H1 (cell line): Measurements from ENCODE around the gene RGS21.

Source experiments
- CEBPB ChIP-seq: IDR thresholded peaks from 2 replicates; pipeline ENCODE4 v1.6.1; 2012; ENCODE audit warnings: low read depth, low read length
- EZH2 ChIP-seq: fragments of 200-600 bp; sonication (generic); IDR thresholded peaks from 2 replicates; pipeline ENCODE4 v1.7.1; 2012; ENCODE audit warnings: low read depth, mild to moderate bottlenecking, moderate library complexity, low read length, inconsistent platforms; ENCODE audit not compliant: severe bottlenecking
- POLR2A ChIP-seq, 2 experiments: IDR thresholded peaks; 1 replicate in 1 of 2; 2 replicates in 1 of 2; pipeline ENCODE4 v1.6.1; 2011; ENCODE audit warnings: low read depth in 2 of 2, low read length in 2 of 2, mild to moderate bottlenecking in 2 of 2; ENCODE audit errors: control extremely low read depth in 1 of 2
- SAP30 ChIP-seq: fragments of 300-600 bp; sonication (generic); IDR thresholded peaks from 2 replicates; pipeline ENCODE4 v1.7.1; 2012; ENCODE audit warnings: low read length, moderate library complexity, mild to moderate bottlenecking, inconsistent platforms; ENCODE audit not compliant: insufficient read depth, insufficient replicate concordance
- SIN3A ChIP-seq, 2 experiments: IDR thresholded peaks in 1 of 2; conservative IDR thresholded peaks in 1 of 2; 2 replicates each; pipeline ENCODE4 v1.6.1; 2011 to 2012; ENCODE audit warnings: low read length in 2 of 2, improper control_type of control experiment in 1 of 2, low read depth in 1 of 2, mild to moderate bottlenecking in 1 of 2
- SIX5 ChIP-seq: IDR thresholded peaks from 2 replicates; pipeline ENCODE4 v1.6.1; 2011; ENCODE audit warnings: mild to moderate bottlenecking, low read depth, low read length
- TBP ChIP-seq: IDR thresholded peaks from 2 replicates; pipeline ENCODE4 v1.6.1; 2011; ENCODE audit warnings: low read depth, low read length, improper control_type of control experiment
- ZNF274 ChIP-seq: IDR thresholded peaks from 2 replicates; pipeline ENCODE4 v1.7.0; 2012; ENCODE audit warnings: low read length, borderline replicate concordance; ENCODE audit errors: extremely low read depth
- TF ChIP-seq, protein P1 (sequence below), 3 experiments: IDR thresholded peaks; 1 replicate in 2 of 3; 2 replicates in 1 of 3; pipeline versions ENCODE4 v1.5.1 to v1.6.1; 2011; ENCODE audit warnings: low read length in 3 of 3, mild to moderate bottlenecking in 3 of 3, inconsistent platforms in 2 of 3, low read depth in 1 of 3, moderate library complexity in 1 of 3; ENCODE audit not compliant: insufficient read depth in 1 of 3; ENCODE audit errors: control extremely low read depth in 1 of 3
- TF ChIP-seq, protein P2 (sequence below): IDR thresholded peaks from 2 replicates; pipeline ENCODE4 v1.6.1; 2011; ENCODE audit warnings: low read length, improper control_type of control experiment
- TF ChIP-seq, protein P3 (sequence below): IDR thresholded peaks from 2 replicates; pipeline ENCODE4 v1.6.1; 2012; ENCODE audit warnings: inconsistent platforms

DNA sequence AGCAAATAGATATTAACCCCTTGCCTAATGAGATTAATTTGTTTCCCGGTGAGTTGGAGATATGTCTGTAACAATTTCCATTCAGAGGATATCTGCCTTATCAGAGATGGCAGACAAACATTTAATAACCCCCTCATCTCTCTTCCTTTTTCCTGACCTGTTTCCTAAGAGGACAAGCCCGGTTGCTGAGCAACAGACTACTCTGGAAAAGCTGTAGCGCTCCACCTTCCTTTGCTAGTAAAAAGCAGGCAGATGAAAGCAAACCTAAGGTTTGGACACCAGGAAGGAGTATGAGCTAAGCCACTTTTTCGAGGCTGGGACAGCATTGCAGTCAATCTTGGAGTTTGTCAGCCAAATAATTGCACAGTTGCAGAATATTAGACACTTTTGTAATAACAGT, 82.4 kb downstream of the RGS21 start:
- TF ChIP-seq POLR2A (IDR thresholded peaks at IDR 0.05; ENCODE audit: control extremely low read depth in 1 of 2, low read depth in 2 of 2, low read length in 2 of 2) = no peak
- TF ChIP-seq, protein P1, sequence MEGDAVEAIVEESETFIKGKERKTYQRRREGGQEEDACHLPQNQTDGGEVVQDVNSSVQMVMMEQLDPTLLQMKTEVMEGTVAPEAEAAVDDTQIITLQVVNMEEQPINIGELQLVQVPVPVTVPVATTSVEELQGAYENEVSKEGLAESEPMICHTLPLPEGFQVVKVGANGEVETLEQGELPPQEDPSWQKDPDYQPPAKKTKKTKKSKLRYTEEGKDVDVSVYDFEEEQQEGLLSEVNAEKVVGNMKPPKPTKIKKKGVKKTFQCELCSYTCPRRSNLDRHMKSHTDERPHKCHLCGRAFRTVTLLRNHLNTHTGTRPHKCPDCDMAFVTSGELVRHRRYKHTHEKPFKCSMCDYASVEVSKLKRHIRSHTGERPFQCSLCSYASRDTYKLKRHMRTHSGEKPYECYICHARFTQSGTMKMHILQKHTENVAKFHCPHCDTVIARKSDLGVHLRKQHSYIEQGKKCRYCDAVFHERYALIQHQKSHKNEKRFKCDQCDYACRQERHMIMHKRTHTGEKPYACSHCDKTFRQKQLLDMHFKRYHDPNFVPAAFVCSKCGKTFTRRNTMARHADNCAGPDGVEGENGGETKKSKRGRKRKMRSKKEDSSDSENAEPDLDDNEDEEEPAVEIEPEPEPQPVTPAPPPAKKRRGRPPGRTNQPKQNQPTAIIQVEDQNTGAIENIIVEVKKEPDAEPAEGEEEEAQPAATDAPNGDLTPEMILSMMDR (IDR thresholded peaks at IDR 0.05; ENCODE audit: control extremely low read depth in 1 of 3, insufficient read depth in 1 of 3, low read depth in 1 of 3, low read length in 3 of 3) = no peak
- TF ChIP-seq SIN3A (conservative IDR thresholded peaks at IDR 0.05 in 1 of 2, IDR thresholded peaks at IDR 0.05 in 1 of 2; ENCODE audit: low read depth in 1 of 2, low read length in 2 of 2) = no peak
- no peak for TF ChIP-seq SAP30
- TF ChIP-seq ZNF274 = no peak
- TF ChIP-seq TBP = no peak
- TF ChIP-seq, protein P2, sequence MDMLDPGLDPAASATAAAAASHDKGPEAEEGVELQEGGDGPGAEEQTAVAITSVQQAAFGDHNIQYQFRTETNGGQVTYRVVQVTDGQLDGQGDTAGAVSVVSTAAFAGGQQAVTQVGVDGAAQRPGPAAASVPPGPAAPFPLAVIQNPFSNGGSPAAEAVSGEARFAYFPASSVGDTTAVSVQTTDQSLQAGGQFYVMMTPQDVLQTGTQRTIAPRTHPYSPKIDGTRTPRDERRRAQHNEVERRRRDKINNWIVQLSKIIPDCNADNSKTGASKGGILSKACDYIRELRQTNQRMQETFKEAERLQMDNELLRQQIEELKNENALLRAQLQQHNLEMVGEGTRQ = no peak
- no peak for TF ChIP-seq SIX5
- TF ChIP-seq CEBPB = no peak
- TF ChIP-seq EZH2 = no peak
- TF ChIP-seq, protein P3, sequence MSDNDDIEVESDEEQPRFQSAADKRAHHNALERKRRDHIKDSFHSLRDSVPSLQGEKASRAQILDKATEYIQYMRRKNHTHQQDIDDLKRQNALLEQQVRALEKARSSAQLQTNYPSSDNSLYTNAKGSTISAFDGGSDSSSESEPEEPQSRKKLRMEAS = no peak
